ENCODE measurements around the gene CELSR1. TPM values are rescaled to one million over a fixed set of nuclear protein-coding genes. Genes with fewer than 3 reads are reported as not detected.

The CELSR1 gene
- total RNA-seq, 1 experiment from 2014 or later, result 14.2 TPM

GRCh38 chr22:46373921-46374662, 163.3 kb downstream of the CELSR1 start:
- Histone ChIP-seq H3K4me1 (ENCODE audit: insufficient read depth, low read length) (peaks cover 11% of the 10 kb centered on the region), H3K9me2 (replicated peaks; ENCODE audit: low read length) (no peaks in the 10 kb centered on the region), H3K36me3 (ENCODE audit: low read depth, low read length) (peaks cover 5% of the 10 kb centered on the region), H2AFZ (ENCODE audit: low read length) (no peak overlapping the region), H3K9ac (ENCODE audit: low read length) (no peak overlapping the region), H3K27me3 (ENCODE audit: low read length) (no peaks in the 10 kb centered on the region), H3F3A (ENCODE audit: low read length, unreplicated experiment) (no peaks in the 10 kb centered on the region), H3K4me3 (ENCODE audit: low read length) (no peak overlapping the region), H3K27ac (ENCODE audit: low read length) (no peak overlapping the region), H3K79me2 (ENCODE audit: low read length) (no peaks in the 10 kb centered on the region), H3K4me2 (ENCODE audit: low read length) (no peak overlapping the region), H4K20me1 (ENCODE audit: low read length) (no peaks in the 10 kb centered on the region), H3K9me3 (ENCODE audit: low read length) (no peaks in the 10 kb centered on the region)
- BruUV-seq (replicated peaks), result no TSS peak
- ATAC-seq, result no peak
- intact Hi-C loops (cut with micrococcal nuclease), result no loop called here
- CTCF ChIA-PET, result no interaction called here
- POLR2A ChIA-PET (ENCODE audit: unreplicated experiment), result no interaction called here
- no peak for TF ChIP-seq CTCF (conservative IDR thresholded peaks at IDR 0.05; ENCODE audit: low read depth, low read length)
- no peak for TF ChIP-seq EZH2phosphoT487 (IDR thresholded peaks at IDR 0.05; ENCODE audit: borderline replicate concordance, low read length)
- TF ChIP-seq EZH2 (IDR thresholded peaks at IDR 0.05; ENCODE audit: low read length, unreplicated experiment), result no peak
- DNase-seq, result no peak

- no peak overlapping the region for H3K4me2 ChIP-seq (ENCODE audit: low read length)
- ATAC-seq (no peak), DNase-seq (no peak)
- TF ChIP-seq EZH2 (IDR thresholded peaks at IDR 0.05; ENCODE audit: low read length, unreplicated experiment) (no peak), CTCF (conservative IDR thresholded peaks at IDR 0.05; ENCODE audit: low read depth, low read length) (no peak), EZH2phosphoT487 (IDR thresholded peaks at IDR 0.05; ENCODE audit: borderline replicate concordance, low read length) (no peak)
- H3K4me1 ChIP-seq (ENCODE audit: insufficient read depth, low read length), result peaks cover 11% of the 10 kb centered on the region
- no peaks in the 10 kb centered on the region for H3K9me2 ChIP-seq (replicated peaks; ENCODE audit: low read length)
- H3K9ac ChIP-seq (ENCODE audit: low read length), result no peak overlapping the region
- no peaks in the 10 kb centered on the region for H4K20me1 ChIP-seq (ENCODE audit: low read length)
- H3K4me3 ChIP-seq (ENCODE audit: low read length), result no peak overlapping the region
- no peaks in the 10 kb centered on the region for H3K79me2 ChIP-seq (ENCODE audit: low read length)
- no TSS peak for BruUV-seq (replicated peaks)
- H2AFZ ChIP-seq (ENCODE audit: low read length), result no peak overlapping the region
- CTCF ChIA-PET, result no interaction called here
- POLR2A ChIA-PET (ENCODE audit: unreplicated experiment), result no interaction called here
- H3K36me3 ChIP-seq (ENCODE audit: low read depth, low read length), result peaks cover 5% of the 10 kb centered on the region
- H3F3A ChIP-seq (ENCODE audit: low read length, unreplicated experiment), result no peaks in the 10 kb centered on the region
- intact Hi-C loops (cut with micrococcal nuclease), result no loop called here
- H3K27ac ChIP-seq (ENCODE audit: low read length), result no peak overlapping the region
- H3K27me3 ChIP-seq (ENCODE audit: low read length), result no peaks in the 10 kb centered on the region
- H3K9me3 ChIP-seq (ENCODE audit: low read length), result no peaks in the 10 kb centered on the region
Observed at GRCh38 chr22:46373159-46373558, 164.3 kb downstream of the CELSR1 start.

- CTCF ChIA-PET, result no interaction called here
- Histone ChIP-seq H3K9me2 (replicated peaks; ENCODE audit: low read length) (no peaks in the 10 kb centered on the region), H3F3A (ENCODE audit: low read length, unreplicated experiment) (no peaks in the 10 kb centered on the region)
Observed at GRCh38 chr22:46372686-46373085, 164.7 kb downstream of the CELSR1 start.

More at GRCh38 chr22:46372686-46373085, 164.7 kb downstream of the CELSR1 start:
- Histone ChIP-seq H3K27ac (ENCODE audit: low read length) (no peak overlapping the region), H2AFZ (ENCODE audit: low read length) (no peak overlapping the region), H3K9ac (ENCODE audit: low read length) (no peak overlapping the region), H3K27me3 (ENCODE audit: low read length) (no peaks in the 10 kb centered on the region), H3K4me2 (ENCODE audit: low read length) (no peak overlapping the region), H3K79me2 (ENCODE audit: low read length) (no peaks in the 10 kb centered on the region), H3K4me3 (ENCODE audit: low read length) (no peak overlapping the region), H3K9me3 (ENCODE audit: low read length) (no peaks in the 10 kb centered on the region), H3K4me1 (ENCODE audit: insufficient read depth, low read length) (peaks cover 6% of the 10 kb centered on the region), H4K20me1 (ENCODE audit: low read length) (no peaks in the 10 kb centered on the region), H3K36me3 (ENCODE audit: low read depth, low read length) (peaks cover 5% of the 10 kb centered on the region)
- POLR2A ChIA-PET (ENCODE audit: unreplicated experiment), result no interaction called here
- ATAC-seq (no peak), DNase-seq (no peak)
- no peak for TF ChIP-seq EZH2phosphoT487 (IDR thresholded peaks at IDR 0.05; ENCODE audit: borderline replicate concordance, low read length)
- no peak for TF ChIP-seq EZH2 (IDR thresholded peaks at IDR 0.05; ENCODE audit: low read length, unreplicated experiment)
- TF ChIP-seq CTCF (conservative IDR thresholded peaks at IDR 0.05; ENCODE audit: low read depth, low read length), result no peak
- intact Hi-C loops (cut with micrococcal nuclease), result no loop called here
- BruUV-seq (replicated peaks), result no TSS peak

All from PC-3 (cell line).